Measurements from ENCODE around the gene MYCBP2. TPM values are rescaled to one million over a fixed set of nuclear protein-coding genes. Genes with fewer than 3 reads are reported as not detected.
A peak's percentile ranks its signal among the peaks of the same experiment; 100 is the strongest.
"Not testable (repeated sequence)": the region's sequence is repeated elsewhere in the genome, so short reads cannot be mapped to it uniquely, and the experiment has no call there.

The MYCBP2 gene
- total RNA-seq, 1 donor from 2014 or later, result 61.1 TPM

DNA sequence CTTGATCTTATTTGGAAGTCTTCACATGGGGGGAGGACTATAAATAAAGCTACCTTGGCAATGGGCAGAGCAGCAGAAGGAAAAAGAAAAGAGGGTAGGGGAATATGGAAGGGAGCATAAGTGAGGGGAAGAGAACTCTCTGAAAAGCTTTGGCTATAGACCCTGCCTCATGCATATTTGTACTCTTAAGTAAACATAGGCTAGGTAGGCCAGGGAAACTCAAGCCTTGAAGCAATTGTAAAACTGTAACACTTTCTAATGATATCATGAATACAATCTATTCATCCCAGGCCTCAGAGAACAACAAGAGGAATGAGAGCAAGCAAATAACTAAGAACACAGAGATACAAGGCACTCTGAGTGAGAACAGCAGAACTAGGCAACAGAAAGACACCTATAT is 20.4 kb downstream of the MYCBP2 start:
- Histone ChIP-seq H3K9me3 (ENCODE audit: control insufficient read depth in 3 of 3, low read length in 3 of 3) (no peaks in the 10 kb centered on the region), H3K4me1 (ENCODE audit: control insufficient read depth in 3 of 3, insufficient read depth in 3 of 3, low read length in 3 of 3) (peaks cover 6 to 20% (median 10%) of the 10 kb centered on the region in 3 donors), H3K36me3 (ENCODE audit: control insufficient read depth in 3 of 3, insufficient read depth in 3 of 3, low read length in 3 of 3) (no peaks in the 10 kb centered on the region), H3K4me3 (ENCODE audit: low read length in 3 of 3) (no peak overlapping the region), H3K27ac (ENCODE audit: low read depth, low read length) (peak overlapping the region; percentile 45), H3K27me3 (ENCODE audit: control insufficient read depth in 3 of 3, insufficient read depth in 3 of 3, low read length in 3 of 3) (no peaks in the 10 kb centered on the region), H3K9ac (ENCODE audit: low read depth in 1 of 3, low read length in 3 of 3) (no peak overlapping the region)

DNA sequence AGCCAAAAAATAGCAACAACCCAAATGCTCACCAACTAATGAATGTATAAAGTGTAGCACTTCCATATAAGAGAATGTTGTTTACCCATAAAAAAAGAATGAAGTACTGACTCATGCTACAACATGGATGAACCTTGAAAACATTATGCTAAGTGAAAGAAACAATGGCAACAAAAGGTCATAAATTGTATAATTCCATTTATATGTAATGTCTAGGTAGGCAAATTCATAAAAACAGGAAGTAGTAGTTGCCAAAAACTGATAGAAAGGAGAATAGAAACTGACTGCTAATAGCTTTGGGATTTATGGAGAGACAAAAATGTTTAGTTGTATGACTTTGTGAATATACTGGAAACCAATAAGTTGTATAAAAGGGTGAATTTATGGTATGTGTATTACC is 21.6 kb downstream of the MYCBP2 start:
- Histone ChIP-seq H3K4me3 (ENCODE audit: low read length in 3 of 3) (no peak overlapping the region), H3K4me1 (ENCODE audit: control insufficient read depth in 3 of 3, insufficient read depth in 3 of 3, low read length in 3 of 3) (peaks cover 6 to 18% (median 14%) of the 10 kb centered on the region in 3 donors), H3K9me3 (ENCODE audit: control insufficient read depth in 3 of 3, low read length in 3 of 3) (no peaks in the 10 kb centered on the region)

DNA sequence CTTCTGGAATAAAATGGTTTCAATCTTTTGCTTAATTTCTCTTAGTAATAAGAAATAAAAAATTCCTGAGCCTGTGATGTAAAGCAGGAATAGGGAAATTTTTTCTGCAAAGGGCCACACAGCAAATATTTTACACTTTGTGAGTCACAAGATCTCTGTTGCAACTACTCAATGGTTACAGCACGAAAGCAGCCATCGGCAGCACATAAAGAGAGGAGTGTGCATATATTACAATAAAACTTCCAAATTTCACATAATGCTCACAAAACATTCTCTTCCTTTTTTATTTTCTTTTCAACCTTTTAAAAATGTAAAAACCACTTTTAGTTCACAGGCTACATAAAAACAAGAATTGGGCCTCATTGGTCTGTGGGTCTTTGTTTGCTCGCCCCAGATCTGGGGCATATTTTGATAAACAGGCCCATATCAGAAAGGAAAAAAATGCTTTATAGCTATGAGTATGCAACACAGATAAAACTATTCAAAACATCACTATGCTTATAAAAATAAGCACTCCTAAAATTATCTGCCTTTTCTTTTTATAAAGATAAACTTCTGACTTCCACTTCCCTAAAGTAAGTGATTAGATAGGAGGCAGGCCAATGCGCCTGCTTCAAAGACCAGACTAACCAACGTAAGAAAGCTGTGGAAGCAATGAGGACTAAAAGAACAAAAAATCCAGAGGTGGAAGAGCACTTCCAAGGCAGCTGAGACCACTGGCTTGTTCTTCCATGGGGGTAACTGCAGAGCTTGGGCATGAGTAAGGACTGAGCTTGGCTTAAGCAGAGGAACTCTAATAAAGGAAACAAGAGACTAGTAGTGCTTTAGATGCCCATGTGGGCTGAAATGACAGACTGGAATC is 26.5 kb downstream of the MYCBP2 start:
- no peak overlapping the region for H3K9ac ChIP-seq (ENCODE audit: low read depth in 1 of 3, low read length in 3 of 3)

More for the DNA sequence above, 21.6 kb downstream of the MYCBP2 start:
- Histone ChIP-seq H3K27me3 (ENCODE audit: control insufficient read depth in 3 of 3, insufficient read depth in 3 of 3, low read length in 3 of 3) (no peaks in the 10 kb centered on the region), H3K9ac (ENCODE audit: low read depth in 1 of 3, low read length in 3 of 3) (no peak overlapping the region), H3K36me3 (ENCODE audit: control insufficient read depth in 3 of 3, insufficient read depth in 3 of 3, low read length in 3 of 3) (no peaks in the 10 kb centered on the region), H3K27ac (ENCODE audit: low read depth, low read length) (no peak overlapping the region)

DNA sequence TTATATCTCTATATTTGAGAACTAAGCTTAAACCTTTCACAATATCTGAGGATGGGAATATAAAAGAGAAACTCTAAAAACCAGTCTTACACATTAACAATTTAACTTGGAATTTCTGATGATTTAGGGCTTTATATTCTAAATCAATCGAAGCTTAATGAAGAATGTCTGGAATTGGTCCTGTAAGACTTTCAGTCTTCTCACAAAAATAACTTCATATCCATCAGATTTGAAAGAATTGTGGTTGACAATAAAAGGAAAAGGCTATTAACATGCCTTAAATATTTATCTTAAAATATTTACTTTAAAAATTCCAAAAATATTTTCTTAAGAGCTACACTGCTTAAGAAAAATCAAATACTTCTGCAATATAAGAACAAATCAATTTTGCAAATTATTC is 27.3 kb downstream of the MYCBP2 start:
- H3K27ac ChIP-seq (ENCODE audit: low read depth, low read length), result no peak overlapping the region
- no peak overlapping the region for H3K4me3 ChIP-seq (ENCODE audit: low read length in 3 of 3)
- H3K9ac ChIP-seq (ENCODE audit: low read depth in 1 of 3, low read length in 3 of 3), result no peak overlapping the region
- H3K36me3 ChIP-seq (ENCODE audit: control insufficient read depth in 3 of 3, insufficient read depth in 3 of 3, low read length in 3 of 3), result peaks cover 0 to 3% (median 0%) of the 10 kb centered on the region in 3 donors
- H3K9me3 ChIP-seq (ENCODE audit: control insufficient read depth in 3 of 3, low read length in 3 of 3), result no peaks in the 10 kb centered on the region
- no peaks in the 10 kb centered on the region for H3K27me3 ChIP-seq (ENCODE audit: control insufficient read depth in 3 of 3, insufficient read depth in 3 of 3, low read length in 3 of 3)
- peaks cover 0 to 4% (median 4%) of the 10 kb centered on the region in 3 donors for H3K4me1 ChIP-seq (ENCODE audit: control insufficient read depth in 3 of 3, insufficient read depth in 3 of 3, low read length in 3 of 3)

More for the DNA sequence above, 26.5 kb downstream of the MYCBP2 start:
- no peaks in the 10 kb centered on the region for H3K27me3 ChIP-seq (ENCODE audit: control insufficient read depth in 3 of 3, insufficient read depth in 3 of 3, low read length in 3 of 3)
- H3K4me3 ChIP-seq (ENCODE audit: low read length in 3 of 3), result no peak overlapping the region
- H3K27ac ChIP-seq (ENCODE audit: low read depth, low read length), result peak overlapping the region; percentile 14
- no peaks in the 10 kb centered on the region for H3K9me3 ChIP-seq (ENCODE audit: control insufficient read depth in 3 of 3, low read length in 3 of 3)
- peaks cover 0 to 4% (median 4%) of the 10 kb centered on the region in 3 donors for H3K4me1 ChIP-seq (ENCODE audit: control insufficient read depth in 3 of 3, insufficient read depth in 3 of 3, low read length in 3 of 3)
- peaks cover 0 to 3% (median 0%) of the 10 kb centered on the region in 3 donors for H3K36me3 ChIP-seq (ENCODE audit: control insufficient read depth in 3 of 3, insufficient read depth in 3 of 3, low read length in 3 of 3)

DNA sequence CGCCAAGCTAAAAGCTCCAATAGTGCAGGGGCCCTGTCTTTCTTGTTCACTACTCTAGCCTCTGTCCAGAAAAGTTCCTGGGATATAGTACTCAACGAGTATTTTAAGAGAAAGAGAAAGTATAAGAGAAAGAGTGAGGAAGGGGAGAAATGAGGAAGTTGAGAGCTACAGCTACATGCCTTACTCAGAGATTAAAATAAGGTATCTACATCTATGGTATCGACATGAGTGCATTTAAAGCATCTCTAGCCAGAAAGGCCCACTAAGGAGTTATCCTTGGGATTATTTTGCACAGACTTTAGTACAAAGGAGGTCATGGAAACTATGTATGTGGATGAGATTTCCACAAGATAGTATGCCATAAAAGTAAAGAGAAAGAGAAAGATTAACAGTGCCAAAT is 28.5 kb downstream of the MYCBP2 start:
- Histone ChIP-seq H3K27ac (ENCODE audit: low read depth, low read length) (no peak overlapping the region), H3K4me1 (ENCODE audit: control insufficient read depth in 3 of 3, insufficient read depth in 3 of 3, low read length in 3 of 3) (peaks cover 0 to 4% (median 4%) of the 10 kb centered on the region in 3 donors), H3K9me3 (ENCODE audit: control insufficient read depth in 3 of 3, low read length in 3 of 3) (no peaks in the 10 kb centered on the region)

DNA sequence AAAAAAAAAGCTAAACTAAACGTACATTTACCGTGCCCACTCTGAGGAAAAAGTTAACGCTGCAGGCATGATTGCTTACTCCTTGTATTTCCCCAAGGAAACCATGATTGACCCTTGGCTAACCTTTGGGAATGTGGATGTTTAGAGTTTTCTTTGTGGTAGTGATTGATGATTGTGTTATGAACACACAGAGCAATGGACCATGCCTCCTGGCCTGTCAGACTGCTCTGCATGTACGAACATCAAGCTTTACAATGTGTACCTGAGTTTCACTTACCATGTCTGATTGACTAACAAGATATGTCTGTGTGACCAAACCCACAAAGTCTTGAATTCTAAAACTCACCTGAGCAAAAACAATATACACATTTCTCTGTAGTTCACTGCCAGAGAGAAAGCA is 35.1 kb downstream of the MYCBP2 start:
- Histone ChIP-seq H3K4me3 (ENCODE audit: low read length in 3 of 3) (no peak overlapping the region), H3K9me3 (ENCODE audit: control insufficient read depth in 3 of 3, low read length in 3 of 3) (no peaks in the 10 kb centered on the region), H3K9ac (ENCODE audit: low read depth in 1 of 3, low read length in 3 of 3) (no peak overlapping the region), H3K27me3 (ENCODE audit: control insufficient read depth in 3 of 3, insufficient read depth in 3 of 3, low read length in 3 of 3) (no peaks in the 10 kb centered on the region), H3K4me1 (ENCODE audit: control insufficient read depth in 3 of 3, insufficient read depth in 3 of 3, low read length in 3 of 3) (no peaks in the 10 kb centered on the region), H3K36me3 (ENCODE audit: control insufficient read depth in 3 of 3, insufficient read depth in 3 of 3, low read length in 3 of 3) (peaks cover 5 to 30% (median 11%) of the 10 kb centered on the region in 3 donors), H3K27ac (ENCODE audit: low read depth, low read length) (no peak overlapping the region)

More for the DNA sequence above, 28.5 kb downstream of the MYCBP2 start:
- Histone ChIP-seq H3K27me3 (ENCODE audit: control insufficient read depth in 3 of 3, insufficient read depth in 3 of 3, low read length in 3 of 3) (no peaks in the 10 kb centered on the region), H3K4me3 (ENCODE audit: low read length in 3 of 3) (no peak overlapping the region), H3K36me3 (ENCODE audit: control insufficient read depth in 3 of 3, insufficient read depth in 3 of 3, low read length in 3 of 3) (peaks cover 0 to 3% (median 3%) of the 10 kb centered on the region in 3 donors), H3K9ac (ENCODE audit: low read depth in 1 of 3, low read length in 3 of 3) (no peak overlapping the region)

DNA sequence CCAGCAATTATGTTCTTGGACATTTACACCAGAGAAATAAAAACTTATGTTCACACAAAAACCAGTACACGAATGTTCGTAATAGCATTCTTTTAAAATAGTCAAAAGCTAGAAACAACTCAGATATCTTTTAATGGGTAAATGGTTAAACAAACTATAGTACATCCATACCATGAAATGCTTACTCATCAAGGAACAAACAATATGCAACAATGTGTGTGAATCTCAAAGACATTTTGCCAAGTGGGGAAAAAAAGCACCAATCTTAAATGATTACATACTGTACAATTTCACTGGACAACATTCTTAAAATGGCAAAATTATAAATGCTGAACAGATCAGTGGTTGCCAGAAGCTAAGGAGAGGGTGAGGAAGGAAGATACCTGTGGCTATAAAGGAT is 36.6 kb downstream of the MYCBP2 start:
- Histone ChIP-seq H3K27ac (ENCODE audit: low read depth, low read length) (no peak overlapping the region), H3K9ac (ENCODE audit: low read depth in 1 of 3, low read length in 3 of 3) (no peak overlapping the region), H3K36me3 (ENCODE audit: control insufficient read depth in 3 of 3, insufficient read depth in 3 of 3, low read length in 3 of 3) (peaks cover 5 to 27% (median 11%) of the 10 kb centered on the region in 3 donors), H3K4me1 (ENCODE audit: control insufficient read depth in 3 of 3, insufficient read depth in 3 of 3, low read length in 3 of 3) (no peaks in the 10 kb centered on the region), H3K9me3 (ENCODE audit: control insufficient read depth in 3 of 3, low read length in 3 of 3) (no peaks in the 10 kb centered on the region), H3K27me3 (ENCODE audit: control insufficient read depth in 3 of 3, insufficient read depth in 3 of 3, low read length in 3 of 3) (no peaks in the 10 kb centered on the region), H3K4me3 (ENCODE audit: low read length in 3 of 3) (no peak overlapping the region)

DNA sequence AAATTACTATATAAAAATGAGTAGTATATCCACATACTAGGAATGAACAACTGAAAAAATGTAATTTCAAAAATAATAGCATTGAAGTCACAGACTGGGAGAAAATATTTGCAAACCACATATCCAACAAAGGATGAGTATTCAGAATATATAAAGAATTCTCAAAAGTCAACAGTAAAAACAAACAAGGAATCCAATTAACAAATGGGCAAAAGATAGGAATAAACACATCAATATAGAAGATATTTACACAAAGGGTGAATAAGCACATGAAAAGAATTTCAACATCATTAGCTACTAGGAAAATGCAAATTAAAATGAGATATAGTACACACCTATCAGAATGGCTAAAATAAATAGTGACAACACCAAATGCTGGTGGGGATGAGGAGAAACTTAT is 37.0 kb downstream of the MYCBP2 start:
- Histone ChIP-seq H3K27ac (ENCODE audit: low read depth, low read length) (no peak overlapping the region), H3K9me3 (ENCODE audit: control insufficient read depth in 3 of 3, low read length in 3 of 3) (no peaks in the 10 kb centered on the region), H3K4me1 (ENCODE audit: control insufficient read depth in 3 of 3, insufficient read depth in 3 of 3, low read length in 3 of 3) (no peaks in the 10 kb centered on the region), H3K27me3 (ENCODE audit: control insufficient read depth in 3 of 3, insufficient read depth in 3 of 3, low read length in 3 of 3) (no peaks in the 10 kb centered on the region), H3K4me3 (ENCODE audit: low read length in 3 of 3) (no peak overlapping the region), H3K9ac (ENCODE audit: low read depth in 1 of 3, low read length in 3 of 3) (no peak overlapping the region), H3K36me3 (ENCODE audit: control insufficient read depth in 3 of 3, insufficient read depth in 3 of 3, low read length in 3 of 3) (peaks cover 5 to 27% (median 11%) of the 10 kb centered on the region in 3 donors)

DNA sequence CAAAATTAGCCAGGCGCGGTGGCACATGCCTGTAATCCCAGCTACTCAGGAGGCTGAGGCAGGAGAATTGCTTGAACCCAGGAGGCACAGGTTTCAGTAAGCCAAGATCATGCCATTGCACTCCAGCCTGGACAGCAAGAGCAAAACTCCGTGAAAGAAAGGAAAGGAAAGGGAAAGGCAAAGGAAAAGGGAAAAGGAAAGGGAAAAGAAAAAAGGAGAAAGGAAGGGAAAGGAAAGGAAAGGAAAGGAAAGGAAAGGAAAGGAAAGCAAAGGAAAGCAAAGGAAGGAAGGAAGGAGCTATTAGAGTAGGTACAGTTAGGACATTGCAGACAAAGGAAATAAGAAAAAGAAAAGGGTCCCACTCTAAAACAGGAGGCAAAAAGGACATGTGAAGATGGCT is 41.3 kb downstream of the MYCBP2 start:
- not testable (repeated sequence) for H3K4me3 ChIP-seq (ENCODE audit: low read length in 3 of 3); H3K27ac ChIP-seq (ENCODE audit: low read depth, low read length); H3K27me3 ChIP-seq (ENCODE audit: control insufficient read depth in 3 of 3, insufficient read depth in 3 of 3, low read length in 3 of 3); H3K9me3 ChIP-seq (ENCODE audit: control insufficient read depth in 3 of 3, low read length in 3 of 3); H3K9ac ChIP-seq (ENCODE audit: low read depth in 1 of 3, low read length in 3 of 3); H3K4me1 ChIP-seq (ENCODE audit: control insufficient read depth in 3 of 3, insufficient read depth in 3 of 3, low read length in 3 of 3)
- H3K36me3 ChIP-seq (ENCODE audit: control insufficient read depth in 3 of 3, insufficient read depth in 3 of 3, low read length in 3 of 3), result peaks cover 0 to 16% (median 6%) of the 10 kb centered on the region in 3 donors

DNA sequence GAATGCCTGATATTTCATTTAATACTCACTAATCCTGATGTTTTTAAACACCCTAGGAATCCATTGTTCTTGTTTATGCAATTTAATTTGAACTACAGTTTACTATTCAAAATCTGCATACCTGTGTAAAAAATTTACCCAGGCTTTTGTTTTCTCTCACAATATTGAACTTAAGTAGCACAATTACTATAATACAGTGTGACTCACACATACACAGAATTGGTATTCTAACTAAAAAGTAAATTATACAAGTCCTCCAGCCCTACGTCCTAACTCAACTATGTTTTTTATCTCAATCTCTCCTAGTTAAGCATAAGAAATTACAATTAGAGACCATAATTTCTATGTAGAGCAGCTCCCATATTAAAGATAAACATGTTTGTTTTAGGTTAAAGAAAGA is 41.8 kb downstream of the MYCBP2 start:
- Histone ChIP-seq H3K27me3 (ENCODE audit: control insufficient read depth in 3 of 3, insufficient read depth in 3 of 3, low read length in 3 of 3) (no peaks in the 10 kb centered on the region), H3K9me3 (ENCODE audit: control insufficient read depth in 3 of 3, low read length in 3 of 3) (no peaks in the 10 kb centered on the region), H3K9ac (ENCODE audit: low read depth in 1 of 3, low read length in 3 of 3) (no peak overlapping the region), H3K4me1 (ENCODE audit: control insufficient read depth in 3 of 3, insufficient read depth in 3 of 3, low read length in 3 of 3) (no peaks in the 10 kb centered on the region), H3K36me3 (ENCODE audit: control insufficient read depth in 3 of 3, insufficient read depth in 3 of 3, low read length in 3 of 3) (peaks cover 0 to 12% (median 6%) of the 10 kb centered on the region in 3 donors), H3K27ac (ENCODE audit: low read depth, low read length) (no peak overlapping the region), H3K4me3 (ENCODE audit: low read length in 3 of 3) (no peak overlapping the region)

Measured in skeletal muscle tissue (tissue), 4 donors.